Measurements from ENCODE around the gene FOSB.

GRCh38 chr19:45464274-45464673, 3.5 kb upstream of the FOSB start:
- no peak for TF ChIP-seq POLR2A (IDR thresholded peaks at IDR 0.05; ENCODE audit: low read length)
- no peak for TF ChIP-seq GATA1 (IDR thresholded peaks at IDR 0.05; ENCODE audit: low read depth, low read length)
